Activated CD4-positive, CD25-positive, alpha-beta regulatory T cell treated with anti-CD3 and anti-CD28 coated beads, Interleukin-2, amount 50 U/mL, for 24 hours (primary cell): ENCODE data around the gene CALU.
A peak's percentile ranks its signal among the peaks of the same experiment; 100 is the strongest.

Experiments
- ATAC-seq, 2 donors: fragments of 150-1000 bp; cut with Tn5 transposase; one replicate each; pipeline ENCODE4 v1.10.0; 2021; ENCODE audit warnings: mild to moderate bottlenecking in 1 of 2, moderate library complexity in 1 of 2

The CALU gene

GRCh38 chr7:128788446-128789412, 49.6 kb downstream of the CALU start:
- no peak for ATAC-seq

GRCh38 chr7:128790315-128791041, 51.3 kb downstream of the CALU start:
- ATAC-seq, result no peak

- ATAC-seq, result peak; percentile 89 to 90
These were observed 52.2 kb downstream of the CALU start, which contains the start of gene CCDC136 for GRCh38 chr7:128791121-128791971. Gene CCDC136, plus strand, starts transcription at chr7:128791968. Its CDS starts 444 bp downstream, at chr7:128792412.

GRCh38 chr7:128791972-128792327, 52.8 kb downstream of the CALU start:
- no peak for ATAC-seq

- no peak for ATAC-seq
These were observed 53.5 kb downstream of the CALU start for GRCh38 chr7:128792471-128793180.

GRCh38 chr7:128793181-128793547, 54.0 kb downstream of the CALU start:
- no peak for ATAC-seq

- no peak for ATAC-seq
These were observed 54.9 kb downstream of the CALU start for GRCh38 chr7:128794020-128794419.

- ATAC-seq, result no peak
These were observed 55.3 kb downstream of the CALU start for GRCh38 chr7:128794436-128794835.

GRCh38 chr7:128795129-128795528, 56.0 kb downstream of the CALU start:
- no peak for ATAC-seq

GRCh38 chr7:128796327-128796726, 57.2 kb downstream of the CALU start:
- no peak for ATAC-seq

- no peak for ATAC-seq
These were observed 60.3 kb downstream of the CALU start for GRCh38 chr7:128799451-128799850.

GRCh38 chr7:128800567-128800966, 61.4 kb downstream of the CALU start:
- ATAC-seq, result no peak

GRCh38 chr7:128801003-128801402, 61.8 kb downstream of the CALU start:
- no peak for ATAC-seq

GRCh38 chr7:128801667-128802418, 62.7 kb downstream of the CALU start:
- ATAC-seq, result no peak

- ATAC-seq, result no peak
These were observed 65.3 kb downstream of the CALU start for GRCh38 chr7:128804484-128804883.

- ATAC-seq, result no peak
These were observed 66.1 kb downstream of the CALU start for GRCh38 chr7:128805225-128805624.

- ATAC-seq, result no peak
These were observed 68.0 kb downstream of the CALU start for GRCh38 chr7:128807191-128807590.

- ATAC-seq, result no peak
These were observed 70.2 kb downstream of the CALU start for GRCh38 chr7:128809363-128809762.

GRCh38 chr7:128810473-128810872, 71.3 kb downstream of the CALU start:
- no peak for ATAC-seq

GRCh38 chr7:128810997-128811396, 71.8 kb downstream of the CALU start:
- no peak for ATAC-seq

- ATAC-seq, result no peak
These were observed 72.7 kb downstream of the CALU start for GRCh38 chr7:128811631-128812430.
